HG02885 (cell line): Measurements from ENCODE around the gene SPEG.
A peak's percentile ranks its signal among the peaks of the same experiment; 100 is the strongest.

Source experiments
- ATAC-seq: cut with Tn5 transposase; IDR thresholded peaks from one replicate; pipeline ENCODE4 v1.9.1; 2021; ENCODE audit warnings: mild to moderate bottlenecking; ENCODE audit not compliant: unreplicated experiment, poor library complexity

SPEG gene

GRCh38 chr2:219474285-219475060 lies 39.8 kb downstream of the SPEG start:
- no peak for ATAC-seq

- no peak for ATAC-seq
Observed at GRCh38 chr2:219475278-219475677, 40.6 kb downstream of the SPEG start.

GRCh38 chr2:219475697-219476651 lies 41.3 kb downstream of the SPEG start:
- ATAC-seq, result peak; percentile 67

- no peak for ATAC-seq
Observed at GRCh38 chr2:219476652-219477151, 42.1 kb downstream of the SPEG start.

- no peak for ATAC-seq
Observed at GRCh38 chr2:219477179-219477578, 42.5 kb downstream of the SPEG start.

- no peak for ATAC-seq
Observed at GRCh38 chr2:219477815-219478214, 43.2 kb downstream of the SPEG start.

GRCh38 chr2:219478916-219479315 lies 44.3 kb downstream of the SPEG start:
- ATAC-seq, result no peak

- no peak for ATAC-seq
Observed at GRCh38 chr2:219480004-219480403, 45.4 kb downstream of the SPEG start.

- ATAC-seq, result no peak
Observed at GRCh38 chr2:219482674-219483405, 48.2 kb downstream of the SPEG start.

GRCh38 chr2:219483451-219484342 lies 49.1 kb downstream of the SPEG start:
- no peak for ATAC-seq

- ATAC-seq, result no peak
Observed at GRCh38 chr2:219484343-219485200, 49.9 kb downstream of the SPEG start.

- no peak for ATAC-seq
Observed at GRCh38 chr2:219485201-219485580, 50.5 kb downstream of the SPEG start.

- no peak for ATAC-seq
Observed at GRCh38 chr2:219486380-219486959, 51.8 kb downstream of the SPEG start.

- no peak for ATAC-seq
Observed at GRCh38 chr2:219488149-219488843, 53.7 kb downstream of the SPEG start.

- no peak for ATAC-seq
Observed at GRCh38 chr2:219488844-219489194, 54.2 kb downstream of the SPEG start.

GRCh38 chr2:219489315-219489714 lies 54.7 kb downstream of the SPEG start:
- ATAC-seq, result no peak

- ATAC-seq, result no peak
Observed at GRCh38 chr2:219490186-219490585, 55.5 kb downstream of the SPEG start.
